ENCODE data around the gene E2F2.

Gene E2F2

GRCh38 chr1:23472351-23473036, 58.5 kb downstream of the E2F2 start:
- H3K4me3 ChIP-seq (ENCODE audit: low read length) = no peak overlapping the region
- no peak for DNase-seq (ENCODE audit: low read depth)
- TF ChIP-seq CTCF (IDR thresholded peaks at IDR 0.05; ENCODE audit: insufficient read depth, low read depth, low read length, missing control alignments) = no peak

- H3K4me3 ChIP-seq (ENCODE audit: low read length) = no peak overlapping the region
- TF ChIP-seq CTCF (IDR thresholded peaks at IDR 0.05; ENCODE audit: insufficient read depth, low read depth, low read length, missing control alignments) = no peak
- no peak for DNase-seq (ENCODE audit: low read depth)
These were observed 59.5 kb downstream of the E2F2 start for GRCh38 chr1:23471473-23472075.

DNA sequence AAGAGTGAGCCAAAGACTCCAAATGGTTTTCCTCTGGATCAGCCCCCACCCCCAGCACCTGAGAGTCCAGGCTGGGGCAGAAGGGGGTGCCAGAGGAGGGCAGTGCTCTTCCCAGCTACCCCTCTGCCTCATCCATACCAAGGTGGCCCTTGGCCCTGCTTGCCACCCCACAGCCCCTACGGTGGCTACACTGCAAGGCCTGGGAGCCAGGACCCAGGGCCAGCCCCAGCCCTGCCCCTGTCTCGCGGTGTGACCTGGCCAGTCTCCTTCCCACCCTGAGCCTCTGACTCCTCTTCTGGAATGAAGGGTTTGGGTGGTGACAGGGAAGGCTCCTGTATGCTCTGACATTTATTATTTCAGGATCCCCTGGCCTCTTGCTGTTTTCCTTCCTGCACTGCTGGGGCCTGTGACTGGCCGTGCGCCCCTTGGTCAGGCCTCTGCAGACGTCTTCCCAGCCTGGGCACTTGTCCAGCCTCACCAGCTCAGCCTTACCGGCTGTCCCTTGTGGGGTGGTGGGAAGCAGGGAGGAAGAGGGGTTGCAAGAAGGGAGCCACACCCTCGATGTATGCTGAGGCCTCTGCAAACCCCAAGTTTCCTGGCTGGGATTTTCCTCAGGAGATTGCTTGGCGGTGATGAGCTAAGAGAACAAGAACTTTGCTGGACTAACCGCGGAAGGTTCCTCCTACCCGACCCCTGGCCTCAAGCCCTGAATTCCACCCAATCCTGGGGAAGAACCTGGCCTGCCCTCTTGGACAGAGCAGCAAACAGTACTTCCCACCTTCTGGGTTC, 60.6 kb downstream of the E2F2 start:
- DNase-seq (ENCODE audit: low read depth) = no peak
- no peak overlapping the region for H3K4me3 ChIP-seq (ENCODE audit: low read length)
- TF ChIP-seq CTCF (IDR thresholded peaks at IDR 0.05; ENCODE audit: insufficient read depth, low read depth, low read length, missing control alignments) = no peak

DNA sequence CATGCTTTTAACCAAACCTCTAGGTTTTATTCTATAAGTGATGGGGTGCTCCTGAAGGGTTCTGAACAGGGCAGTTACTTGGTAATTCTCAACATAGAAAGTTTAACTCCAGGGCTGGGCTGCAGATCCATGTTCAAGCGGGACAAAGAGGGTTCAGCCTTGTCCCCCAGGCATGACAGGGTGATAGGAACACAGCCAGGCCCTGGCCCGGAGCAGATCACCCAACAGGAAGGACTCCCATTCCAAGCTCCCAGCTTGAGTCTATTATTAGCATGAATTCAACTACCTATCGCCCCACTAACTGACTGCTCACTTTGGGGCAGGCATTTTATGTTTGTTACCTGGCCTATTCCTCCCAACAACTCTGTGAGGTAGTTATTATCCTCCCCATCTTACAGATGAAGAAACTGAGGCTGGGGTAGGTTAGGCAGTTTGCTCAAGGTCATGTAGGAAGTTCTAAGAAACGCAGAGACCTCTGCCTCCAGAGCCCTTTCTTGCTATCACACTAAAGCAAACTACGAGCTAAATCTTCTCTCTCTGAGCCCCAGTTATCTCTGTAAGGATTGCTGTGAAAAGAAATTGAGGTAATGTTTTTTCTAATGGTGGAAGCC, 61.6 kb downstream of the E2F2 start:
- no peak overlapping the region for H3K4me3 ChIP-seq (ENCODE audit: low read length)
- no peak for TF ChIP-seq CTCF (IDR thresholded peaks at IDR 0.05; ENCODE audit: insufficient read depth, low read depth, low read length, missing control alignments)
- DNase-seq (ENCODE audit: low read depth) = no peak

DNA sequence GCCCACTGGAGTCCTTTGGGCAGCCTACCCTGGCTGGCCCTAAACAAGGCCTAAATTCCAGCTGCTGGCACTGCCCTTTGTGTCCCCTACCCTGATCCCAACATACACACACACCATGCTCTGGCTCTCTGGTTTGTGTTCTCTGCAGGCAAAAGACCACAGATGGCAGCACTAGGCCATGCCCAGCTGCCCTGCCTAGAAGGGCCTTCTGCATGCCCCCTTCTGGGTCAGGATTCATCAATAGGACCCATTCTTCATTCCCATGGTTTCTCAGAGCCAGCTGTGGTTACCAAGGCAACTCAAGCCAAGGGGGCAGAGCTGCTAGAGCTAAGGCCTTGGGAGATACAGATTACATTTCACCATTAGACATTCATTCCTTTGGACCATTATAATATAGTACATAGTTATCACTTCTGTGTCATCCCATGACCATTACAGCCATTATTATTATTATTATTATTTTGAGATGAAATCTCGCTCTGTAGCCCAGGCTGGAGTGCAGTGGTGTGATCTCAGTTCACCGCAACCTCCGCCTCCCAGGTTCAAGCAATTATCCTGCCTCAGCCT, 64.5 kb downstream of the E2F2 start:
- no peak for DNase-seq (ENCODE audit: low read depth)
- TF ChIP-seq CTCF (IDR thresholded peaks at IDR 0.05; ENCODE audit: insufficient read depth, low read depth, low read length, missing control alignments) = no peak
- H3K4me3 ChIP-seq (ENCODE audit: low read length) = no peak overlapping the region

GRCh38 chr1:23463286-23463685, 67.7 kb downstream of the E2F2 start:
- TF ChIP-seq CTCF (IDR thresholded peaks at IDR 0.05; ENCODE audit: insufficient read depth, low read depth, low read length, missing control alignments) = no peak
- no peak overlapping the region for H3K4me3 ChIP-seq (ENCODE audit: low read length)
- DNase-seq (ENCODE audit: low read depth) = no peak

All from epithelial cell of esophagus (primary cell).